NCI-H1694 (cell line): Measurements from ENCODE around the gene TMEM139.

Experiments used
- DNase-seq: peaks from one replicate; lab custom pipeline; 2025; lab: John Stamatoyannopoulos, UW

The TMEM139 gene

GRCh38 chr7:143284591-143285469, at the start of gene TMEM139:
Gene TMEM139 (plus strand): TSS chr7:143284958. CDS start chr7:143285958, 1,000 bp downstream.
- no peak for DNase-seq

- DNase-seq = no peak
Measured at GRCh38 chr7:143235561-143235960, 49.2 kb upstream of the TMEM139 start.

- DNase-seq = no peak
Measured at GRCh38 chr7:143236408-143236990, 48.3 kb upstream of the TMEM139 start.

- DNase-seq = no peak
Measured at GRCh38 chr7:143237366-143237765, 47.4 kb upstream of the TMEM139 start.

DNA sequence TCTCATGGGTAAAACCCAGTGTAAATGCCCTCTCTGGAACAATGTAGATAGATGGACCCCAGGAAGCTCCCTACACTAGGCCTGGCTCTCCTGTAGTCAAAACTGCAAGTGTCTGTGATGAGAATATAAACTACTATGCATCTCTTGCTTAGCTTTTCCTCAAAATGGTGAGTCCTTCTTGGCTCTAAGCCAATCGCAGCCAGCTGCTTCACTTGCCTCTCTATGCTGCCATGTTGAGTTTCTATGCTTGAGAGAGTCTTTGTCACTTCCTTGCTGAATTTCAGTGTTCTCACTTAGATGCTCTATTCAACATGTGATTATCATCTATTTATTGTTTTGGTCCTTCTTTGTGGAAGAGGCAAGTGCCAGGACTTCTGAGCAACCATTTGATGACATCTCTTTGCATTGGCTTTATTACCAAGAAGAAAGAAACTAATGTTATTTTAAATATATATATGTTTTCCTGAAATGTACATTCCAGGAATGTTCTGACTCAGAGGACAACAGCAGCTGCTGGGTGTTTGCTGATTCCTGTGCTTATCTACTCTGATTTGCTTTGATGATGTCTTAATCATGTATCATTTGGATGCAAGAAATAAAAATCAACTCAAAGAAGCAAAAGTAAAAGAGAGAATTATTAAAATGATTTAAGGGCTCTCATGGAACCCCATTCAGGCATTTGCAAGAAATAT, 46.3 kb upstream of the TMEM139 start:
- DNase-seq = no peak

DNA sequence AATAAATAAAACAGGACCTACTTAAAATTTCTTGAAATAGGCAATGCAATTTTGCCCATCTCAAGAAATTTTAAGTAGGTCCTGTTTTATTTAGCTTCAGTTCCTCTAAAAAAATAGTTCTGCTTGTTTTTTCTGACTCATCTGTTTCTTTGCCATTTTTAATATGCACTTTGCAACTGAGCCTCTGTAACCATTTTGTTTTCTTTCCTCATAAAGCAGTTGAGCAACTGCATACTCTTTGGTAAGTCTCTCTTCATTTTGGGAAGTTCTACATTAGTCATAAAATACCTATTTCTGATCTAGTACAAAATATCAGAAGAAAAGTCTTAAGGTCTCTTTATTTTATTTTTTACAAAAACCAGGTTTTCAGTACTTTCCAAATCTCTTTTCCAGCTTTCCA, 44.9 kb upstream of the TMEM139 start:
- DNase-seq = no peak

DNA sequence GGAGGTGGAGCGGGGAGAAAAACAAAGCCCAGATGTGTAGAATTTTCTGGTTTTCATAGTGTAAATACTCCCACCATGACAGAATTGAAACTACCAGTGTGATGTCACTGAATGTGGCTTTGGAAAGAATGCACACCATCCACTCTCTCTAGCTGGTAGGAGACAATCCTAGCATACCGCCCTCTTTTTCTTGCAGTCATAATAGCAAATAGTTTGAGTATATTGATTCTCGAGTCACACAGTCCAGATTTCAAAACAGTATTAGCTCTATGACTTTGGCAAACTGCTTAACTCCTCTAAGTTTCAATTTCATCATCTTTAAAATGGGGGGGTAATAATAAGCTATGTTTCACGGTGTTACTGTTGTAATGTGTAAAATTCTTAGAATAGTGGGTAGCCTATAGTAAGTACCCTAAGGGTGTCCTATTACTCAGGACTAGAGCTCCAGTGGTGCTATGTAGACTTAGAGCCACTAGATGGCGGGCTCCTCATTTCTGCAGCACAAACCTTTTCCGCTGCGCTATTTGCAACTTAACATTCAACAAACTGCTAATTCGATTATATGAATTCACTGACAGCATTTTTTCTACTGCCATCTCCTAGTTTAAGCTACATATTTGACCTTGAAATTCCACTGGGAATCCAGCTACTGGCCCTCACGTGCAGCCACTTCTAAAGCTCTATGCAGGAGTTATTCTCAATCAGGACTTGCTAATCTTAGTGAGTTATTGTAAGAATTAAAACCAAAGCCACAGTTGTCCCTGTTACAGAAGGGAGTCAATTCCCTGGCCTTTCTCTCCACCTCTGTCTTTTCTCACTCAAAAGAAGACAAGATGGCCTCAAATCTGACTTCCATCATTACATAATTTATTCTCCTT, 44.2 kb upstream of the TMEM139 start:
- peak; percentile 52 for DNase-seq

GRCh38 chr7:143242306-143242705, 42.5 kb upstream of the TMEM139 start:
- DNase-seq = no peak

GRCh38 chr7:143243111-143243510, 41.6 kb upstream of the TMEM139 start:
- DNase-seq = no peak

DNA sequence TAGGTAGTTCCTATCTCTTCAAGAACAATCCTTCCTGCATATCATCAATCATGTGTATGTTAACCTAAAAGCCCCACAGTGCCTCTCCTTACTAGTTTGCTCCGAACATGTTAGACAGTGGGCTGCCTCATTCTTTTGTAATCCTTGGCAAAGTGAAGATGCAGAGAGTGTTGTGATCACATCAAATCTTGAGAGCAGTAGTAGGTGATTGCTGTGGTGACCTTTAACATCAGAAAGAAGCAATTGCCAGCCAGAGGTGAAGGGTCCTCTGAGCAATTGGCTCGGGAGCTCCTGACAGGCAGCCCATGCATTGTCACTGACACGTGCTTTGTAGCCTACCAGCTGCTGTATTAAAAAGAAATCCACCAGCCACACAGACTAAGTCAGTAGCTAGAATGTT, 41.1 kb upstream of the TMEM139 start:
- DNase-seq = no peak

DNA sequence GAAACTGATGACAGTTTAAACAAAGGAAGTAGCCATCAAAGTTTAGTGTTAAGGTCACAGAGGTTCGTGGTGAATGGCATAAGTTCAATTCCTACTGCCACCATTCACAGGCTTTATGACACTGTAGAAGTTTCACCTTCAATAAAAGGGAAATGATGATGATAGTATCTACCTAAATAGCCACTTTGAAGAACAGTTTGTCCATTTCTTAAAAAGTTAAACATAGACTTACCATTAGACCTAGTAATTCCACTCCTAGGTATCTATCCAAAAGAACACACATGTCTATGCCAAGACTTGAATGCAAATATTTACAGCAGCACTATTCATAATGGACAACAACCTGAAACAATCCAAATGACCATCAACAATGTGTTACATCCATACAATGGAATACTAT, 40.4 kb upstream of the TMEM139 start:
- no peak for DNase-seq

DNA sequence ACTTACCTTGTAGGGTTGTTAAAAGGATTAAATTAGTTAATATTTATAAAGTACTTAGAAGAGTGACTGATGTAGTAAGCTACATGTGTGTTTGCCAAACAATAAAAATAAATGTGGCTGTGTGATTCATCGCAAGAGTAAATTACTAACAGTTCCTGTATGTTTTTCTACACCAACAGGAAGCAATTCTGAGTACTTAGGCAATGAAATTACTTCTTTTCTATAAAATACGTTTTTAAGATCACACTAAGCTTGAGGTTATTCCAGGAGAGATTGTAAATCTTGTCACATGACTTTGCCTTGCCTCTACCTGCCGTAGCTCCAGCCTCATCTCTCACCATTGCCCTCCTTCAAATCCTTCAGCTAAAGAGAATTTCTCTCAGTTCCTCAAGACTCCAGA, 39.6 kb upstream of the TMEM139 start:
- DNase-seq = no peak

DNA sequence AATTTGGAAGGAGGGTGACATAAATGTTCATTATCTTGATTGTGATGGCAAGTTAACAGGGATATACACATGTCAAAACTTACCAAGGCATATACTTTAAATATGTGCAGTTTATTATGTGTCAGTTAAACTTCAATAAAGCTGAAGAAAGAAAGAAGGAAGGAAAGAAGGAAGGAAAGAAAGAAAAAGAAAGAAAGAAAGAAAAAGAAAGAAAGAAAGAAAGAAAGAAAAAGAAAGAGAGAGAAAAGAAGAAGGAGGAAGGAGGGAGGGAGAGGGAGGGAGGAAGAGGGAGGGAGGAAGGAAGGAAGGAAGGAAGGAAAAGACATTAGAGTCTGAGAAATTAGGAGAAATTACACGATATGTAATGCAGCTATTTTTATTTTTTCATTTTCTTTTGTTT, 37.4 kb upstream of the TMEM139 start:
- DNase-seq = no peak

DNA sequence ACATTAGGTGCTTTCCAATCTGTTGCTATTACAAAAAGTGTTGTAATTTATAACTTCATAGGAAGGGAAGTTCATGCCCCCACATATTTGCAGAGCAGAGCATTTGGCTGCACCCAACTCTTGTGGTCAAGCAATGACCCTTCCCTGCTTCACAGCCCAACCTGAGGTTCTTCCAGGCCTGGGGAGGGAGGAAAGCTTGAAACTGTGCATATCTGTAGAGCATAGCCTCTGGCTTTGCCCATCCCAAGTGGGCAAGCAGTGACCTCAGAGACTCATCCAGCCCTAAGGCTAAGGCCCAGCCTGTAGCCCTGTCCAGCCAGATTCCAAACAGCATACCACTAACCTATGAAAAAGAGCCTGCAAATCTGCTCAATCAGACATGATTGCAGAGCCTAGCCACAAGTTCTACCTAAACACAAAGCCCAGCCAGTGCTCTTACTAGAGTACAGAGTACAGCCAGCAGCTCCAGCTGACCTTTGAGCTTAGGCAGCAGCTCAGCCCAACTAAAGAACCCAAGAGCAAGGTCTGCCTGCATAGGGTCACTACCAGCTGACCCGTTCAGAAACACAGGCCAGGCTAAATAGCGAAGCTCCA, 35.9 kb upstream of the TMEM139 start:
- DNase-seq = no peak

DNA sequence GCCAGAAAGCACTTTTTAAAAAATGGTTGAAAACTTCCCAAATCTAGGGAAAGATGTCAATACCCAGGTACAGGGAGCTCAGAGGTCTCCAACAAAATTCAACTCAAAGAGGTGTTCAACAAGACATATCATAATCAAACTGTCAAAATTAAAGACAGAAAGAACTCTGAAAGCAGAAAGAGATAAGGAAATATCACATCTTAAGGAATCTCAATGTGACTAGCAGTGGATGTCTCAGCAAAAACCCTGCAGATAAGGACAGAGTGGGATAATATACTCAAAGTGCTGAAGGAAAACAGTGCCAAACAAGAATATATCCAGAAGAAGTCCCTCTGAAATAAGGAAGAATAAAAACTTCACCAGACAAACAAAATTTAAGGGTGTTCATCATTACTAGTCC, 34.6 kb upstream of the TMEM139 start:
- DNase-seq = no peak

- DNase-seq = no peak
Measured at GRCh38 chr7:143250822-143251221, 33.9 kb upstream of the TMEM139 start.

DNA sequence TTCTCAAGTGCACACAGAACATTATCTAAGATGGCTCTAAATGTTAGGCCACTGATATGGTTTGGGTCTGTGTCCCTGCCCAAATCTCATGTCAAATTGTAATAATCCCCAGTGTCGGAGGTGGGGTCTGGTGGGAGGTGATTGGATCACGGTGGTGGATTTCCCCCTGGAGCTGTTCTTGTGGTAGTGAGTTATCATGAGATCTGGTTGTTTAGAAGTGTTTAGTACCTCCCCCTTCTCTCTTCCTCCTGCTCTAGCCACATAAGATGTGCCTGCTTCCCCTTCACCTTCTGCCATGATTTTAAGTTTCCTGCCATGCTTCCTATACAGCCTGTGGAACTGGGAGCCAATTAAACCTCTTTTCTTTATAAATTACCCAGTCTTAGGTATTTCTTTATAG, 32.8 kb upstream of the TMEM139 start:
- no peak for DNase-seq

GRCh38 chr7:143255564-143255963, 29.2 kb upstream of the TMEM139 start:
- no peak for DNase-seq

GRCh38 chr7:143256325-143256724, 28.4 kb upstream of the TMEM139 start:
- no peak for DNase-seq

GRCh38 chr7:143256932-143257331, 27.8 kb upstream of the TMEM139 start:
- no peak for DNase-seq

DNA sequence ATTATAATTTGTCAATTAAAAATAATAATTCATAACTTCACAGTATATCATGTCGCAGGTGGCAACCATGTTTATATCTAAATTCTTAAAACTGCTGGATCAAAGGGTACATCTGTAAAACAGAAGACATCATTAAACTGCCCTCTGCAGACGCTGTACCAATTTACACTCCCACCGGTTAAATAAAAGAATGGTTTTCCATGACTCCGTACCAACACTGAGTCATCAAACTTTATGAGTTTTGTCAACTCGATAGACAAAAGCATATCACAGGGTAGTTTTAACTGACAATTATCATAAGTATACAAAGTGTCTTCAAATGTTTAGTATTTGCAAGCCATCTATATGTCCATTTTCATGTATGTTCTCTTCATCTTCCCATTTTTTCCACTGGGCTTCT, 27.3 kb upstream of the TMEM139 start:
- no peak for DNase-seq

GRCh38 chr7:143258831-143259230, 25.9 kb upstream of the TMEM139 start:
- DNase-seq = no peak
